ENCODE data around the gene NCKAP5. TPM values are rescaled to one million over a fixed set of nuclear protein-coding genes. Genes with fewer than 3 reads are reported as not detected.

The NCKAP5 gene
- polyA plus RNA-seq, 3 donors: 0.16 to 0.34 (median 0.30) TPM

DNA sequence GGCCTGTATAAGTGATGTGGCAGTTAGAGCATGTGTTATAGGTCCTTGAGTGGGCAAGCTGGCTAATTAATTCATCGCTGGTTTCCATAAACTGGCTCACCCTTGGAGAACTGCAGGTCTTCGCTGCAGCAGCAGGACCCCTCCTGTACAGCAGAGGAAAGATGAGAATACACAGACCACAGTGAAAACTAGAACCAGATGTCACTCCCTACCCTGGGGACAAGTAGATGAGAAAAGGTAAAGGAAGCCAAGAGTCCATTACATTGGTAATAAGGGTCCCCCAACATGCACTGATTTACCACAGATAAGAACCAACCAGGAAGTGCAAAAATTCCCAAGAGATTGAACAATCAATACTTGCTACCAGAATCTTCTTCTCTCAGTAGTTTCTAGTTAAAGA, 482.6 kb downstream of the NCKAP5 start:
- 88 to 95% (median 91%) methylated on average over 2 of the region's 2 CpGs for WGBS, 3 donors
- H3K27ac ChIP-seq (ENCODE audit: low read depth, low read length): no peak overlapping the region

- 79 to 95% (median 84%) methylated on average over 1 of the region's 1 CpG for WGBS, 3 donors
- no peak overlapping the region for H3K27ac ChIP-seq (ENCODE audit: low read depth, low read length)
Observed at GRCh38 chr2:133082034-133082433, 486.2 kb downstream of the NCKAP5 start.

- no peak overlapping the region for H3K27ac ChIP-seq (ENCODE audit: low read depth, low read length)
- 95 to 100% (median 97%) methylated on average over 2 of the region's 2 CpGs for WGBS, 3 donors
Observed at GRCh38 chr2:133080822-133081221, 487.4 kb downstream of the NCKAP5 start.

GRCh38 chr2:133078667-133079411, 489.4 kb downstream of the NCKAP5 start:
- no peak overlapping the region for H3K27ac ChIP-seq (ENCODE audit: low read depth, low read length)
- 84 to 90% (median 86%) methylated on average over 2 of the region's 2 CpGs for WGBS, 3 donors

GRCh38 chr2:133077269-133077822, 490.9 kb downstream of the NCKAP5 start:
- 55 to 76% (median 58%) methylated on average over 7 of the region's 7 CpGs for WGBS, 3 donors
- H3K27ac ChIP-seq (ENCODE audit: low read depth, low read length): no peak overlapping the region

GRCh38 chr2:133072837-133073694, 495.2 kb downstream of the NCKAP5 start:
- no peak overlapping the region for H3K27ac ChIP-seq (ENCODE audit: low read depth, low read length)
- 63 to 79% (median 77%) methylated on average over 5 of the region's 5 CpGs for WGBS, 3 donors

GRCh38 chr2:133063775-133064174, 504.5 kb downstream of the NCKAP5 start:
- WGBS, 3 donors: 22 to 26% (median 22%) methylated on average over 4 of the region's 4 CpGs
- no peak overlapping the region for H3K27ac ChIP-seq (ENCODE audit: low read depth, low read length)

DNA sequence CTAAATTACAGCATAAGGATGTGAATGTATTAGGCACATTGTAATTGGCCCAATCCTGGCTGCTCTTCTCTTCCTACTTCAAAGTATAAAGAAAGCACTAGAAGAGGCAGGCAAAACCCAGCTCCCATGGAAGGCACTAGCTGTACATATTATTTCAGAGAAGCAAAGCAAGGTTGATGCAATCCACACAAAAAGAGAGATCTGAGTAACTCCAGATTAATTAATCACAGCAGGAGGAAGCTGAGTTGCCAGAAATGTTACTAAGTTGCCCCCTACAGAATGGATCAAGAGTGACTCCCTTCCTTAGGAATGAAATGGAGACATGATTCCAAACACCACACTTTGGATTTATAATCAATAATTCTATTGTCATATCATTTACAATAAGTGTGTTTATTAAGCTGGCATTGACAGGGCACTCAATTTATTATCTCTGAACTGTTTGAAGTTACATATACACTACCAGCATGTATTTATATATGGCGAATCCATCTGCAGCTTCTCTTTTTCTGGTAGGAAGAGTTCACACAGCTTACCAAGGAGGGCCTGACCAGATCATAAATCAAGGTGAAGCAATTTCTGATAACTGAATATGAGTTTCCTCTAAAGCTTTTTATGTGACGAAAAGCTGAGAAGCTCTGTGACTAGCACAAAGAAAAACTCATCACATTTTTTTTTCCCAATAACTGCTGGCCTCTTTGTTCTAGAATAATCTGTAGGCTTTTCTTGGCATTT, 505.2 kb downstream of the NCKAP5 start:
- no peak overlapping the region for H3K27ac ChIP-seq (ENCODE audit: low read depth, low read length)

DNA sequence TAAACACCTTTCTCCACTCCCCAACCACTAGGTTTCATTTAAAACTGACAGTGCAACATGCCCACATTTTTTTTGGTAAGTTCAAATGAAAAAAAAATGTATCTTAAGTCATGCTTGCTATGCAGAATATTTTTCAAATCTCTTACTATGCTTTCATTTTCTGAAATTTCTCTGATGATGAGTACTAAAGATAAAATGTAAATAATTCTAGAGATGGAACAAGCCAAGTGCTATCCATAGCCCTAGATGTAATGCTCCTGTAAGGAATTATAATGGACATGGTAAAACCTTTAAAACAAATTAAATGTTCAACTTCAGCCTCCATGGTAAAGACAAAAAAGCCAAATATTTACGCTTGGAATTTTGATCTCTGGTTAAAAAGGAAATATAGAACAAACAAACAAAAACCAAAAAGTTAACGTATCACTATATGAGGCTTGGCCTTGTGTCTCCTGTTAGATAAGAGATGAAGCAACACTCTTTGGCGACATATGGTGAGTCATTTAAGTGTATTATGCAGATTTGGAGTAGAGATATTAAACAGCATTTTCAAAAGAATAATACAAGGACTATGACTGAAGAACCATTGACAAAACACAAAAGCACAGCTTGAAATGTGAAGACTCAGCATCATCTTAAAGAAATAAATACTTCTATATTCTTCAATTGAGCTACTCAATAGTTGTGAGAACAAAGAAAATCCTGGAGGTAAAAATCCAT, 506.2 kb downstream of the NCKAP5 start:
- WGBS, 3 donors: 76 to 82% (median 78%) methylated on average over 3 of the region's 3 CpGs
- H3K27ac ChIP-seq (ENCODE audit: low read depth, low read length): no peak overlapping the region

More for the DNA sequence above, 505.2 kb downstream of the NCKAP5 start:
- WGBS, 3 donors: 71 to 90% (median 87%) methylated on average over 2 of the region's 2 CpGs

DNA sequence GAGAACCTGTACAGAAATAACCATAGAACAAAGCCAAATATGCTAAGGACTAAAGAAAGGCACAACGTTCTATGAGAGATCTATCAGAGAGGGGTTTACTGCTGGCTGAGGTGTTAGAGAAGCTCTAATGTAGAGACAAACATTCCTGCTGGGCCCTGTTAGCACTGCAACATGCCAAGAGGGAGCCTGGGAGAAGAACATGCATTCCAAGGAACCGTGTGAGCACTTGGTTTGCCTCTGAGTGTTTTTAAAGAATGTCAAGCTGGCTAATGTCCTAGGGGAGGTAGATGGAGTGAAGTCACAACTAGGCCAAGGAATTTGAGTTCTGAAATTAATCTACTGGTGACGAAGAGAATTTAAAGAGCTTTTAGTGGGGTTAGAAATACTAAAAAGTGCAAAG, 514.0 kb downstream of the NCKAP5 start:
- no peak overlapping the region for H3K27ac ChIP-seq (ENCODE audit: low read depth, low read length)
- 31 to 55% (median 45%) methylated on average over 3 of the region's 3 CpGs for WGBS, 3 donors

DNA sequence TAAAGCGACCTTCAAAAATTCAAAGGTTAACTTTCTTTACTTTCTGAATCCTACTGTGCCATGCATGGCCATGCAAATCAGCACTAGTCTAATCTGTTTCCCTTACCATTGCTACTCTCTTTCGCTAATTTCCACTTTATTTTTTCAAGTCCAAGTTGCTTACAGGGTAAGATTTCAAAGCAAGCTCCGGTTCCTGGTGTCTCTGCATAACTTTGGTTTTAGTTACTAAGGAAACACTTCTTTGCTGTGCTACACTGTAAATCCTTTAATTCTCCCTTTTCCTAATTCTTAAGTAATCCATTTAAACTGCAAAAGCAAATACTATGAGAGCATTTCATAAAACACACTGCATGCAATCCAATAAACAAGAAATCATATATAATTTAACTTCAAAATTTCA, 514.7 kb downstream of the NCKAP5 start:
- H3K27ac ChIP-seq (ENCODE audit: low read depth, low read length): no peak overlapping the region
- WGBS, 3 donors: 74 to 76% (median 75%) methylated on average over 3 of the region's 3 CpGs

GRCh38 chr2:133045787-133046186, 522.5 kb downstream of the NCKAP5 start:
- no peak overlapping the region for H3K27ac ChIP-seq (ENCODE audit: low read depth, low read length)
- 79 to 89% (median 80%) methylated on average over 5 of the region's 5 CpGs for WGBS, 3 donors

DNA sequence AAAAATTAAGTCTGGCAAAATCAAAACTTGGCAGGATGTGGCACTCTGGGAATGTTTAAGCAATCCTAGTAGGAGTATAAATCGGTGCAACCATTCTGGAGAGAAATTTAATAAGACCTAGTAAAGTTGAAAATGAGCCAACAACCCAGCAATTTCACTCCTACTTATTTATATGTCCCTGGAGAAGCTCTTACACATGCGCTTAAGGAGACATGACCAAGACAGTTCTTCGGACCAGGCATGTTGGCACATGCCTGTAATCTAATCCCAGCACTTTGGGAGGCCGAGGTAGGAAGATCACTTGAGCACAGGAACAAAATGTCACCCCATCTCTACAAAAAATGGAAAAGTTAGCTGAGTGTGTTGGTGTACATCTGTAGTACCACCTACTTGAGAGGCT, 523.7 kb downstream of the NCKAP5 start:
- WGBS, 3 donors: 52 to 89% (median 69%) methylated on average over 4 of the region's 4 CpGs
- no peak overlapping the region for H3K27ac ChIP-seq (ENCODE audit: low read depth, low read length)

- WGBS, 3 donors: 86 to 93% (median 88%) methylated on average over 4 of the region's 4 CpGs
Observed at GRCh38 chr2:133040170-133040569, 528.1 kb downstream of the NCKAP5 start.

DNA sequence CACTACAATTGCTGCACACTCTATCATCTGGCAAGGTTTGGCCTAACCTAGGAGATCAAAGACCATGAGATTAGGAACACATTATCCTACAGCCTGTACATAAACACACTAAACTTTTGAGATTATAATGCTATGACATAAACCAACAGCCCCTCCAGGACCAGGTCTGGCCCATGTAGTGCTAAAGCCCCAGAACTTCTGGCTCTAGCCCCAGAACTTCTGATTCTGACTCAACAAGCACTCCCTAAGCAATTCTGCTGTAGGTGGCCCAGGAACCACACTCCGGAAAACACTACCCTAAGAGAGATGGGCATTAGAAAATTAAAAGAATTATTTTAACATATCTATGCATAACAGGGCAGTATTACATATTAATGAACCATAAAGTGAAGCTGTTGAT, 528.7 kb downstream of the NCKAP5 start:
- WGBS, 3 donors: 83 to 100% (median 88%) methylated on average over 1 of the region's 1 CpG

More at GRCh38 chr2:133040170-133040569, 528.1 kb downstream of the NCKAP5 start:
- H3K27ac ChIP-seq (ENCODE audit: low read depth, low read length): no peak overlapping the region

DNA sequence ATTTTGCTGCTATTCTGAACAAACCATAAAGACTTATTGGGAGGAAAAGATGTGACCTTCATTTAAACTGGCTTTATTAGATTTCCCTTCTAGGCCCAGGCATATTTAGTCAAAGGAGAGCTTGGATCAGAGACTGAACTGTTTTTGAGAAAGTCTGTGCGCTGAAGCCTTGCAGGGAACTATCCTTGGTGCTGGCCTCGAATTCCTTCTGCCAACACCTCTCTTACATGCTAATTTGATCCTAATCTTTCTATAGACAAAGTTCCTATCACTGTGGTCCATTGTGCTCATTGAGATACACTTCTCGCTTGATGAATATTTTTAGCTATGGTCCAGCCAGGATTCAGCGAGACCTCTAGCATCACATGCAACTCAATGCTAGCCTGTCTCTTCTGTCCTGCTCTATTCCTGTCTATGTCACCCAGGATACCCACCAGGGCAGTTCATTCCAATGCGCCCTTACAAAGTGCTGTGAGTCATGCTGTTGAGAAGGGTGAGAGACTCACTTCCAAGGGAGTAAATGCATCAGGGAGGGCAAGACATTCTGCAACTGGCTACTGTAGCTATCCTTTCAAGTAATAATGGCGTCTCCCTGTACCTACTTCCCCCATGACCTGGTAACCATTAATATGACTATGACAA, 541.6 kb downstream of the NCKAP5 start:
- WGBS, 3 donors: 43 to 60% (median 51%) methylated on average over 6 of the region's 6 CpGs
- H3K27ac ChIP-seq (ENCODE audit: low read depth, low read length): no peak overlapping the region

More for the DNA sequence above, 528.7 kb downstream of the NCKAP5 start:
- no peak overlapping the region for H3K27ac ChIP-seq (ENCODE audit: low read depth, low read length)

DNA sequence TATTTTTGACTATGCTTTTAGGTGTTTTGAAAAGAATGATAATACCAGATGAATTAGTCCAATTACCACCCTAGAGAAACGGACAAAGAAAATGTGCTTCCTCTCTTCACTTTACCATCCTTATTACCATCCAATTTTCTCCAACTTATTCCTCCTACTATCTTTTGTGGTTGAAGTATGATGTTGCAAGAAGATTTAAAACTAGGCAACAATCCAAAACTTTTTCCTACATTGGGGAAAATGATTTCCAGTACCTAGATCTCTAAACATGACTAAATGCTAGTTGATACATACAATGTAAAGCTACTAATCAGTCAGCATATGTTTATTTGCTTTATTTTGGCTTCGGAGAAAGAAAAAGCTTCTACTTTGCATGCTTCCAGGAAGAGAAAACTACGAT, 543.3 kb downstream of the NCKAP5 start:
- H3K27ac ChIP-seq (ENCODE audit: low read depth, low read length): no peak overlapping the region
- 52 to 74% (median 54%) methylated on average over 3 of the region's 3 CpGs for WGBS, 3 donors

Measured in adipose tissue (tissue), 3 donors.